ENCODE data around the gene CYP11A1.

CYP11A1 gene

DNA sequence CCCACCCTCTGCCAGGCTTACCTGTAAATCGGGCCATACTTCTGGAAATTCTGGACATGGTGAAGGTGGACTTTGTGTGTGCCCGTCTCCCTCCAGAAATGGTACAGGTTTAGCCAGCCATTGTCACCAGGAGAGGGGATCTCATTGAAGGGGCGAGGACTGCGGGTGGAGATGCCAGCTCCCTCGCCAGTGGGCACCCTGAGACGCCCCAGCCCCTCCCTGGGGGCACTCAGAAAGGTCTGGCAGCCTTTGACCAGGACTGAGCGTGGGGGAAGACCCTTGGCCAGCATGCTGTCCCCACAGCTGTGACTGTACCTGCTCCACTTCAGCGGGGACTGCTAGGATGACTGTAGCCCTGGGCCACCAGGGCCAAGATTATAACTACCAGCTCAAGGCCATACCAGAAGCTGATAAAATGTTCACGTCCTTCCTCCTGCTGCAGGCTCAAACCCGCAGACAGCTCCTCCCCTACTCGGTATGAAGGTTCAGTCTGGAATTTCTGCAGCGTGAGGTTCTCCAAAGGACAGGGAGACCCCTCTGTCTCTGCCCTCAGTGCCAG lies at the start of gene CYP11A1:
Gene CYP11A1, minus strand, starts transcription at position 351 of the 559 bp plus-strand sequence. Its CDS starts 61 bp downstream, at position 290.
- DNase-seq, result no peak

GRCh38 chr15:74417225-74417624 lies 49.8 kb upstream of the CYP11A1 start:
- DNase-seq, result no peak

GRCh38 chr15:74415966-74416916 lies 48.8 kb upstream of the CYP11A1 start:
- no peak for DNase-seq

GRCh38 chr15:74414603-74415338 lies 47.3 kb upstream of the CYP11A1 start:
- no peak for DNase-seq

GRCh38 chr15:74414081-74414580 lies 46.7 kb upstream of the CYP11A1 start:
- DNase-seq, result no peak

DNA sequence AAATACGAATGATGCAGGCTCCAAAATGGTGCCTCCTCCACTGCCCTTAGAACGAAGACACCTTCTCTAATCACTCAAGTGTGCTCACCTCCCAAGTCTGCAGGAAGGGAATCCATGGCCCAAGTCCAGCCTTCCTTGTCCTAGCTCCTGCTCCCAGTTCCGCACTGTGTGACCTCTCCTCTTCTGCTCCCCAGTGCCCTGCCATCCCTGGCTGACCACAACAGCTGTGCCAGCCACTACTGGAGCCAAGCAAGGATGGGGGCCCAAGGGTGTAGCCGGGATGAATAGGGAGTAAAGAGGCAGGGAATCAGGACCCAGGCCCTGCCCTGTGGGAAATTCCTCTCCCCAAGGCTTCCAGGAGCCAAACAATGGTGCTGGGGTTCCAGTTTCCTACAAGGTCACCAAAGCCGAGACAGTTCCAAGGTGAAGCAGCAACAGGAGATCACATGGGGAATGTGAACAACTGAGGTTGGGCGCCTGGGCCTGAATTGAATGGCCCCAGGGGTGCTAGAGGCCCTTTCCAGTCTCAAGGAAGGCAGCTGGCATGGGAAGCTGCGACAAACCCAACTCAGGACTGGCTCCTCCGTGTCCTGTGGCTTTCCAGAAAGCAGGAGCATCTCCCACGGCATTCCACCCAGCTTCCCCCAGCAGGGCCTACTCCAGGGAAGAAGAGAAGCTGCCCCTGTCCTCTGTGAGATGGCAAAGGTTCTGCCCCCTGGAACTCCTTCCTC lies 46.1 kb upstream of the CYP11A1 start:
- no peak for DNase-seq

DNA sequence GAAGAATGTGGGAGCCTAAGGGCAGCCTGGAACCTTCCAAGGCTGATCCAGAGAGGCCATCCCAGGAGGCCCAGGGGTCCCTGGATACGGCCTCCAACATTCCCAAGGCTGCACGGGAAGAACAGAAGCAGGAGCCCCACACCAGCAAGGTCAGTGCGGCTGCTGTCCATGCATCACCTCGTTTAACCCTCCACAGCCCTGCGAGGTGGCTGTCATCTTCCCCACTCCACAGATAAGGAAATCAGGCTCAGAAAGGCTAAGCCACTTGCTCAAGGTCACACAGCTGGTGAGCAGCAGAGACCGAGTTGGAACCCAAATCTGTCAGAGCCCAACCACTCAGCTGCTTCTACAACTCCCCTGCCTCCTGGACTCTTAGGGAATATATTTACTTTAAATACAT lies 44.7 kb upstream of the CYP11A1 start:
- DNase-seq, result no peak

- no peak for DNase-seq
These were observed 44.2 kb upstream of the CYP11A1 start for GRCh38 chr15:74411686-74412085.

DNA sequence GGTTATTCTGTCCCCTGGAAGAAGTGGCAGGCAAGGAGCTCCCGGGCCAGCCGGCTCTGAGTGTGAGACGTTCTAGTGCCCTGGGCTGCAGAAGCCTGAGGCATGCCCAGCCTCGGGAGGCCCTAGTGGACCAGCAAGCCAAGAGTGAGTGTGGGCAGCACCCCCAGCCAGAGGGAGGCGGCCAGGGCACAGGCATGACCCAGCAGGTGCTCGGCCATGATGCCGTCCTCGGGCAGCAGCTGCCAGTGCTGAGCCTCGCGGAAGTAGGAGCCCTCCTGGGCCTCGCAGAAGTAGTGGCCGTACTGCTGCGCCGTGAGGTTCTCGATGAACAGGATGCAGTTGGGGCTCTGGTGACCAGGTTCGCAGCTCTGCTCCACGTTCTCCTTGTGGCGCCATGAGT lies 43.1 kb upstream of the CYP11A1 start:
- DNase-seq, result no peak

DNA sequence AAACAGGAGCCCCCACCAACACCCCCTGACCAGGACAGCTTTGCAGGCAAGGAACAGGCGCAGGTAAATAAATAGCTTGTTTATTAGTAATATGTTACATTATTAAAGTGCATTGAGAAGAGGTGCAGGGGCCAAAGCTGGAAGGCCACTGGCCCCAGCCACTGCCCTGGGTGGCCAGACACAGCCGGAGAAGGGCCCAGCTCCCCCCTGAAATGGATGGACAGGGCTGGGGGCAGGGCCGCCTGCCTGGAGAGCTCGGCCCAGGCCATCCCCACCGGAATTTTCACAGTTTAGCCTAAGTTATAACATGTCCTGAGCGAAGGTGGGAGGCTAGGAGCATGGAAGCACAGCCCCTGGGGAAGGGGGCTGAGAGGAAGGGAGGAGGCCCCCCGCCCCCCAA lies 41.8 kb upstream of the CYP11A1 start:
- no peak for DNase-seq

DNA sequence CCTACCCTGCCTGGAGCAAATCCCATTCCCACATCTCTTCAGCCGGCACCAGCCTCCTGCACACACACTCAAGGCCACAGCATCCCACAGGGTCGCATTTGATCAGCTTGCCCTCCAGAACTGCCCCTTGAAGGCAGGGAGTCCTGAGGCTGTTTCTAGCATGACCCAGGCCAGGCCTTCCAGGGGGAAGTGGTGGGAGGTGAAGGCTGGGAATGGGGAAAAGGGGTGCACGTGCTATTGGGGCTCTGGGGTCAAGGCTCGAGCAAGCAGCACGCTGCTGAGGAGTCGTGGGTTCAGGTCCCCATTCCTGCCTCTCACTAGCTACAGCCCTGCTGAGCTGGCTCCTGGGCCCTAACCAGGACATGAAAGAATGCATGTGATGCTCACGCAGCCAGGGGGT lies 41.4 kb upstream of the CYP11A1 start:
- no peak for DNase-seq

DNA sequence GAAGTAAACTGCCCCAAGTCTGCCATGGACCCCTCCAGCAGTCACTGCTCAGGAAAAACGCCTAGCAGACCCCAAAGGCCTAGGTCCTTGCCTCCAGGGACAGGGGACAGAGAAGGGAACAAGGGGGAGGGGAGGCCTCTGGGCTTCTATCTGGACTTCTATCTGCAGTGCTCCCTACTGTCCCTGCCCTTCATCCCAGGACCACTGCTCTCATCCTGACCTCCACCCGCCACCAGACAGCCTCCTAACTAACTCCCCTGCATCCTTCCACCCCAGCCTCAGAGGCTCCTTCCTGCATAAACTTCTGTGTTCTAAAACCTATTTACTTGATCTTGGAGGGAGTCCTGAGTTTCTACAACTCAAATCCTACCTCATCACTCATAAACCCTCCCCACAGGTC lies 40.9 kb upstream of the CYP11A1 start:
- no peak for DNase-seq

- no peak for DNase-seq
These were observed 39.7 kb upstream of the CYP11A1 start for GRCh38 chr15:74406992-74407705.

GRCh38 chr15:74406517-74406916 lies 39.1 kb upstream of the CYP11A1 start:
- DNase-seq, result no peak

GRCh38 chr15:74405823-74406222 lies 38.4 kb upstream of the CYP11A1 start:
- no peak for DNase-seq

GRCh38 chr15:74403991-74404563 lies 36.6 kb upstream of the CYP11A1 start:
- DNase-seq, result no peak

DNA sequence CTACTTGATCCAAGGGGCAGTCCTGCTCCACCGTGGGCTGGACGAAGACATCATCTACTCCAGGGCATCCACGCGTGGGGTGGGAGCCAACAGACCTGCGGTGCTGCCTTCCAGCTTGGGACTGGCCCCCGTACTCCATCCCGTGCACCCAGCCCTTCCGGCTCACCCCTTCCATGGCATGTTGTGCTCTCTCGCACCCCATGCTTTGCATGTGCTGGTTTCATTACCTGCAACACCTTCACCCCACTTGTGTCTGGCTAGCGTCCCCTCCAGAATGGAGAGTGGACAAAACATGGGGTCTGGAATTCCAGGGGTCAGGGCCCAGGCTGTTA lies 36.1 kb upstream of the CYP11A1 start:
- DNase-seq, result no peak

GRCh38 chr15:74402873-74403587 lies 35.6 kb upstream of the CYP11A1 start:
- no peak for DNase-seq

DNA sequence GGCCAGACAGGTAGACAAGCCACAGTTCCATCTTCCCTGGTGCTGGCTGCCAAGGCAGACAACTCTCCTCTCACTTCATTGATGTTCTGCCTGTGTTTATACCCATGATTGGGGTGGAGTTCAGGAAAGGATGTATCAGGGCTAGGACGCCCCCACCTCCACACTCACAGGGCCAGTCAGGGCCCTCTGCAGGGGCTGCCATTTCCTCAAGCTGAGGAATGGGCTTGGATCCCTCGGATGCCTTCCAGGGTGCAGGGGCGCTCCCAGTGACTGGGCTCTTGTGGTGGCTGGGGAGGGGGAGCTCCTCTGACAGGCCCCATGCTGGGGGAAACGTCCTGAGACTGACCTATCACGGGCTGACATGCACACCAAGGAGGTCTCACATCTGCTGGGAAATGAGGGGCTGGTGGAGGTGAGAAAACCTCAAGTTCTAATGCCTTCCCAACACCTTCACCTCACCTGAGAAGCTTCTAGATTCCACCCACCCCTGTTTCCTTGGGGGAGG lies 34.9 kb upstream of the CYP11A1 start:
- no peak for DNase-seq

GRCh38 chr15:74400915-74401757 lies 33.7 kb upstream of the CYP11A1 start:
- no peak for DNase-seq
